ENCODE data around the gene CTSW.
"Not testable (repeated sequence)": the region's sequence is repeated elsewhere in the genome, so short reads cannot be mapped to it uniquely, and the experiment has no call there.

The CTSW gene, protein sequence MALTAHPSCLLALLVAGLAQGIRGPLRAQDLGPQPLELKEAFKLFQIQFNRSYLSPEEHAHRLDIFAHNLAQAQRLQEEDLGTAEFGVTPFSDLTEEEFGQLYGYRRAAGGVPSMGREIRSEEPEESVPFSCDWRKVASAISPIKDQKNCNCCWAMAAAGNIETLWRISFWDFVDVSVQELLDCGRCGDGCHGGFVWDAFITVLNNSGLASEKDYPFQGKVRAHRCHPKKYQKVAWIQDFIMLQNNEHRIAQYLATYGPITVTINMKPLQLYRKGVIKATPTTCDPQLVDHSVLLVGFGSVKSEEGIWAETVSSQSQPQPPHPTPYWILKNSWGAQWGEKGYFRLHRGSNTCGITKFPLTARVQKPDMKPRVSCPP

DNA sequence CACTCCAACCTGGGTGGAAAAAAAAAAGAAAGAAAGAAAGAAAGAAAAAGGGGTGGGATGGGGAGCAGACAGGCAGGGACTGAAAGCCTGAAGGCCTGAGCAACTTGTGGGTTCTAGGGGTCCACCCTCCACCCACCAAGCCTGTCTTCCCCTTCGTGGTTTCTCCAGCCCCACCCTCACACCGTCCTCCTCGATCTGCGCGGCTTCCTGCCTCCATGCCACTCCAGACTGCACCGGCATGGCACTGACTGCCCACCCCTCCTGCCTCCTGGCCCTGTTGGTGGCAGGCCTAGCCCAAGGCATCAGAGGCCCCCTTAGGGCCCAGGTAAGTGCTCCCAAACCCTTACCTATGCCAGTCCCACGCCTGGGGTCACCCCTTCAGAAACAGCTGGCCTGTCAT lies at the start of gene CTSW:
CTSW (plus strand) TSS at position 221 of the 400 bp plus-strand sequence; CDS start at position 239, 18 bp downstream.
- no peak for TF ChIP-seq TCF4 (CRISPR knock-in tag; IDR thresholded peaks at IDR 0.05; ENCODE audit: borderline replicate concordance)
- TF ChIP-seq, protein P1, sequence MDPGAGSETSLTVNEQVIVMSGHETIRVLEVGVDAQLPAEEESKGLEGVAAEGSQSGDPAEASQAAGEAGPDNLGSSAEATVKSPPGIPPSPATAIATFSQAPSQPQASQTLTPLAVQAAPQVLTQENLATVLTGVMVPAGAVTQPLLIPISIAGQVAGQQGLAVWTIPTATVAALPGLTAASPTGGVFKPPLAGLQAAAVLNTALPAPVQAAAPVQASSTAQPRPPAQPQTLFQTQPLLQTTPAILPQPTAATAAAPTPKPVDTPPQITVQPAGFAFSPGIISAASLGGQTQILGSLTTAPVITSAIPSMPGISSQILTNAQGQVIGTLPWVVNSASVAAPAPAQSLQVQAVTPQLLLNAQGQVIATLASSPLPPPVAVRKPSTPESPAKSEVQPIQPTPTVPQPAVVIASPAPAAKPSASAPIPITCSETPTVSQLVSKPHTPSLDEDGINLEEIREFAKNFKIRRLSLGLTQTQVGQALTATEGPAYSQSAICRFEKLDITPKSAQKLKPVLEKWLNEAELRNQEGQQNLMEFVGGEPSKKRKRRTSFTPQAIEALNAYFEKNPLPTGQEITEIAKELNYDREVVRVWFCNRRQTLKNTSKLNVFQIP (CRISPR knock-in tag; IDR thresholded peaks at IDR 0.05; ENCODE audit: borderline replicate concordance, low read depth), result no peak
- no peak for TF ChIP-seq CSDC2 (CRISPR knock-in tag; IDR thresholded peaks at IDR 0.05)
- TF ChIP-seq ESRRG (CRISPR knock-in tag; IDR thresholded peaks at IDR 0.05), result no peak
- no peak for TF ChIP-seq ZC3H10 (CRISPR knock-in tag; IDR thresholded peaks at IDR 0.05)
- TF ChIP-seq RARB (CRISPR knock-in tag; IDR thresholded peaks at IDR 0.05), result no peak
- no peak for TF ChIP-seq TOX (CRISPR knock-in tag; IDR thresholded peaks at IDR 0.05; ENCODE audit: borderline replicate concordance)
- no peak for TF ChIP-seq BACH2 (CRISPR knock-in tag; IDR thresholded peaks at IDR 0.05; ENCODE audit: borderline replicate concordance)
- no peak for TF ChIP-seq ZNF70 (CRISPR knock-in tag; IDR thresholded peaks at IDR 0.05)
- no peak for TF ChIP-seq ZNF565 (CRISPR knock-in tag; conservative IDR thresholded peaks at IDR 0.05; ENCODE audit: low read depth)

DNA sequence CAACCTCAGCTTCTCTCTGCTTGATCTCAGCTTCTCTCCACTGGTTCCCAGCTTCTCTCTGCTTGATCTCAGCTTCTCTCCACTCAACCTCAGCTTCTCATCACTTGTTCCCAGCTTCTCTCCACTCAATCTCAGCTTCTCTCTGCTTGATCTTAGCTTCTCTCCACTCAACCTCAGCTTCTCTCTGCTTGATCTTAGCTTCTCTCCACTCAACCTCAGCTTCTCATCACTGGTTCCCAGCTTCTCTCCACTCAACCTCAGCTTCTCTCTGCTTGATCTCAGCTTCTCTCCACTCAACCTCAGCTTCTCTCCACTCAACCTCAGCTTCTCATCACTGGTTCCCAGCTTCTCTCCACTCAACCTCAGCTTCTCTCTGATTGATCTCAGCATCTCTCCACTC lies 47.4 kb upstream of the CTSW start:
- not testable (repeated sequence) for ATAC-seq

More for the DNA sequence above, at the start of gene CTSW:
- peak; percentile 9; the same call in 1 of the 3 replicates for ATAC-seq

DNA sequence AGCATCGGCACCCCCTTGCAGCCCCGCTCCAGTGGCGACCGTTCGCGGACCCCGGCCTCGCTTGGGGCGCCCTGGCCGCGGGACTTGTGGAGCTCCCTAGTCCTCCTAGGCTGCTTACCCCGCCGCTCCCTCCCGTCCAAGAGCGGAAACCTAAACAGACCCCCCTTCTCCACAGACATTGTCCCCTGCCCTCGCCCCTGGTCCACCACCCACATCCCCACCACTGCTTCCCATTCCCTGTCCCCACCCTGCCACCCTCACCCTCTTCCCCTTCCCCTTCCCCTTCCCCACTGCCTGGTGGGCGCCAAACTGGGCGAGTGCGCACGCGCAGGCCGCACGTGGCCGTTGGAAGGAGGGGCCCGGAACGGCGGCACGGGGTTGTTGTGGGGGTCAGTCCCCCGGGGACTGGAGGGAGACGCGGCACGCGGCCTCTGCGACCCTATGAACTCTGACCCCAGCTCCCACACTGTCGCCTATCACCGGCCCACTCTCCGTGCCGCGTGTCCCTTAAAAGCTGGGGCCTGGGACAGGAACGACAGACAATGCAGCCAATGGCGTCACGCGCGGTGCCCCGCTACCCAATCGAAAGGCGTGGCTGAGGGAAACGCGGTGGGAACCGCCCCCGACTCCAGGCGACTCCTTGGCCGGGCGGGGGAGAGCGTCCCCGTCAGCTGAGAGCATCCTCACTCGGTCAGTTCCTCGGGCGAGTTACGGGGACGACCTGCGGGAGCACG lies 46.2 kb upstream of the CTSW start, which contains the start of gene SNX32:
SNX32 (plus strand) TSS at position 667 of the 734 bp plus-strand sequence. CDS start 103 bp downstream, outside the sequence.
- ATAC-seq, result peak; percentile 100
- TF ChIP-seq, protein P2, sequence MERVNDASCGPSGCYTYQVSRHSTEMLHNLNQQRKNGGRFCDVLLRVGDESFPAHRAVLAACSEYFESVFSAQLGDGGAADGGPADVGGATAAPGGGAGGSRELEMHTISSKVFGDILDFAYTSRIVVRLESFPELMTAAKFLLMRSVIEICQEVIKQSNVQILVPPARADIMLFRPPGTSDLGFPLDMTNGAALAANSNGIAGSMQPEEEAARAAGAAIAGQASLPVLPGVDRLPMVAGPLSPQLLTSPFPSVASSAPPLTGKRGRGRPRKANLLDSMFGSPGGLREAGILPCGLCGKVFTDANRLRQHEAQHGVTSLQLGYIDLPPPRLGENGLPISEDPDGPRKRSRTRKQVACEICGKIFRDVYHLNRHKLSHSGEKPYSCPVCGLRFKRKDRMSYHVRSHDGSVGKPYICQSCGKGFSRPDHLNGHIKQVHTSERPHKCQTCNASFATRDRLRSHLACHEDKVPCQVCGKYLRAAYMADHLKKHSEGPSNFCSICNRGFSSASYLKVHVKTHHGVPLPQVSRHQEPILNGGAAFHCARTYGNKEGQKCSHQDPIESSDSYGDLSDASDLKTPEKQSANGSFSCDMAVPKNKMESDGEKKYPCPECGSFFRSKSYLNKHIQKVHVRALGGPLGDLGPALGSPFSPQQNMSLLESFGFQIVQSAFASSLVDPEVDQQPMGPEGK (CRISPR knock-in tag; IDR thresholded peaks at IDR 0.05; ENCODE audit: borderline replicate concordance), result no peak
- no peak for TF ChIP-seq ZNF565 (CRISPR knock-in tag; conservative IDR thresholded peaks at IDR 0.05; ENCODE audit: low read depth)
- no peak for TF ChIP-seq ZFP3 (CRISPR knock-in tag; IDR thresholded peaks at IDR 0.05)
- no peak for TF ChIP-seq GLIS3 (CRISPR knock-in tag; IDR thresholded peaks at IDR 0.05)
- TF ChIP-seq ARNTL (CRISPR knock-in tag; IDR thresholded peaks at IDR 0.05; ENCODE audit: borderline replicate concordance, low read depth), result no peak
- TF ChIP-seq, protein P3, sequence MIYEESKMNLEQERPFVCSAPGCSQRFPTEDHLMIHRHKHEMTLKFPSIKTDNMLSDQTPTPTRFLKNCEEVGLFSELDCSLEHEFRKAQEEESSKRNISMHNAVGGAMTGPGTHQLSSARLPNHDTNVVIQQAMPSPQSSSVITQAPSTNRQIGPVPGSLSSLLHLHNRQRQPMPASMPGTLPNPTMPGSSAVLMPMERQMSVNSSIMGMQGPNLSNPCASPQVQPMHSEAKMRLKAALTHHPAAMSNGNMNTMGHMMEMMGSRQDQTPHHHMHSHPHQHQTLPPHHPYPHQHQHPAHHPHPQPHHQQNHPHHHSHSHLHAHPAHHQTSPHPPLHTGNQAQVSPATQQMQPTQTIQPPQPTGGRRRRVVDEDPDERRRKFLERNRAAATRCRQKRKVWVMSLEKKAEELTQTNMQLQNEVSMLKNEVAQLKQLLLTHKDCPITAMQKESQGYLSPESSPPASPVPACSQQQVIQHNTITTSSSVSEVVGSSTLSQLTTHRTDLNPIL (CRISPR knock-in tag; IDR thresholded peaks at IDR 0.05; ENCODE audit: low read depth), result no peak
- TF ChIP-seq SNAI2 (CRISPR knock-in tag; IDR thresholded peaks at IDR 0.05), result no peak
- no peak for TF ChIP-seq ZC3H10 (CRISPR knock-in tag; IDR thresholded peaks at IDR 0.05)
- no peak for TF ChIP-seq ZFP30 (CRISPR knock-in tag; IDR thresholded peaks at IDR 0.05)

DNA sequence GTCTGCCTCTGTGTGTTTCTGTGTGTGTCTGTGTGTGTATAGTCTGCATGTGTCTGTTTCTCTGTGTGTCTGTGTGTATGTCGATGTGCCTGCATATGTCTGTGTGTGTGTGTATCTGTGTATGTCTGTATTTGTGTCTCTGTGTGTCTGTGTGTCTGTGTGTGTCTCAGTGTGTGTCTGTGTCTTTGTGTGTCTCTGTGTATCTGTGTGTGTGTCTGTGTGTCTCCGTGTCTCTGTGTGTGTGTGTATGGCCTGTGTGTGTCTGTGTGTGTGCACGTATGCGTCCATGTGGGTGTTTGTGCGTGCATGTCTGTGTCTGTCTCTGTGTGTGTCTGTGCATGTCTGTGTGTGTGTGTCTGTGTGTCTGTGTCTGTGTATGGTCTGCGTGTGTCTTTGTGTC lies 45.4 kb upstream of the CTSW start:
- TF ChIP-seq, protein P3 (CRISPR knock-in tag; IDR thresholded peaks at IDR 0.05; ENCODE audit: low read depth), result no peak
- no peak for TF ChIP-seq ZFP3 (CRISPR knock-in tag; IDR thresholded peaks at IDR 0.05)
- no peak for TF ChIP-seq ZNF565 (CRISPR knock-in tag; conservative IDR thresholded peaks at IDR 0.05; ENCODE audit: low read depth)
- TF ChIP-seq OSR1 (CRISPR knock-in tag; IDR thresholded peaks at IDR 0.05), result no peak
- no peak for TF ChIP-seq RARB (CRISPR knock-in tag; IDR thresholded peaks at IDR 0.05)
- TF ChIP-seq ISL1 (CRISPR knock-in tag; IDR thresholded peaks at IDR 0.05), result no peak
- TF ChIP-seq, protein P2 (CRISPR knock-in tag; IDR thresholded peaks at IDR 0.05; ENCODE audit: borderline replicate concordance), result no peak
- TF ChIP-seq TOX (CRISPR knock-in tag; IDR thresholded peaks at IDR 0.05; ENCODE audit: borderline replicate concordance), result no peak
- no peak for TF ChIP-seq TCF4 (CRISPR knock-in tag; IDR thresholded peaks at IDR 0.05; ENCODE audit: borderline replicate concordance)
- TF ChIP-seq ZC3H10 (CRISPR knock-in tag; IDR thresholded peaks at IDR 0.05), result no peak
- no peak for TF ChIP-seq ESRRG (CRISPR knock-in tag; IDR thresholded peaks at IDR 0.05)
- TF ChIP-seq GLIS3 (CRISPR knock-in tag; IDR thresholded peaks at IDR 0.05), result no peak
- ATAC-seq, result no peak

All from SK-N-SH treated with all-trans-retinoic acid at 6 μM for 48 hours (cell line).